K562 (cell line): ENCODE measurements around the gene PARD3B. TPM values are rescaled to one million over a fixed set of nuclear protein-coding genes. Genes with fewer than 3 reads are reported as not detected.
A peak's percentile ranks its signal among the peaks of the same experiment; 100 is the strongest.

Source experiments
- ATAC-seq: fragments of 200-7000 bp; cut with Tn5 transposase; 3 replicates; pipeline ENCODE4 v1.9.1; 2020; ENCODE audit warnings: moderate library complexity
- BruUV-seq: library from RNA; stranded (reverse); fragments of 400-500 nt; replicated peaks from 2 replicates; lab custom pipeline; 2021; lab: Mats Ljungman, UMichigan
- CTCF ChIA-PET: fragments of 300-600 bp; formaldehyde crosslinking; extraction: SDS; loops from one replicate; lab custom pipeline; 2021; ENCODE audit warnings: low intra/inter-chr PET ratio; lab: Yijun Ruan, JAX
- POLR2A ChIA-PET: fragments of 300-600, 350-650 bp; sonication (Branson Sonifier 250); formaldehyde crosslinking; extraction: SDS; loops from one replicate; lab custom pipeline; 2021; ENCODE audit warnings: antibody characterized with exemption, inconsistent platforms; lab: Yijun Ruan, JAX
- DNase-seq, 4 experiments: peaks; one replicate each; pipeline versions ENCODE4 v3.0.0 to v3.0.0-alpha.2; 2011 to 2018; ENCODE audit warnings: low spot score in 3 of 4, mixed read lengths in 3 of 4; ENCODE audit errors: extremely low read depth in 1 of 4
- FAIRE-seq: peaks from 2 replicates; lab custom pipeline; 2011; peaks lifted over from hg19 to GRCh38; lab: Jason Lieb, UNC
- H2AFZ ChIP-seq: 2 replicates; pipeline ENCODE4 v1.6.0; 2011; ENCODE audit warnings: low read depth, low read length, control low read depth, inconsistent platforms
- H3K27ac ChIP-seq: fragments of 200-600 bp; 3 replicates; pipeline ENCODE4 v1.8.0; 2011; ENCODE audit warnings: low read depth, mild to moderate bottlenecking, control low read depth, inconsistent platforms, low read length, moderate library complexity, mixed read lengths; ENCODE audit errors: extremely low read depth
- H3K27me3 ChIP-seq, 2 experiments: fragments of 300-600 bp in 1 of 2; 2 replicates in 1 of 2; 3 replicates in 1 of 2; pipeline versions ENCODE4 v1.6.0 to v1.8.0; 2011; ENCODE audit warnings: inconsistent platforms in 2 of 2, low read length in 2 of 2, mild to moderate bottlenecking in 1 of 2, mixed read lengths in 1 of 2, moderate library complexity in 1 of 2; ENCODE audit not compliant: control insufficient read depth in 2 of 2, insufficient read depth in 2 of 2
- H3K36me3 ChIP-seq: fragments of 300-600 bp; 3 replicates; pipeline ENCODE4 v1.8.0; 2011; ENCODE audit warnings: mild to moderate bottlenecking, low read length, inconsistent platforms; ENCODE audit not compliant: control insufficient read depth, insufficient read depth
- H3K4me1 ChIP-seq, 2 experiments: fragments of 200-600 bp in 1 of 2; replicated peaks in 1 of 2; 2 replicates in 1 of 2; 3 replicates in 1 of 2; pipeline versions ENCODE4 v1.5.1 to v1.8.0; 2011; ENCODE audit warnings: inconsistent platforms in 2 of 2, low read length in 2 of 2, mild to moderate bottlenecking in 1 of 2, mixed read lengths in 1 of 2, moderate library complexity in 1 of 2; ENCODE audit not compliant: control insufficient read depth in 2 of 2, insufficient read depth in 2 of 2
- H3K4me2 ChIP-seq: 2 replicates; pipeline ENCODE4 v1.6.1; 2011; ENCODE audit warnings: low read length, control low read depth, inconsistent platforms, mixed read lengths; ENCODE audit not compliant: insufficient read depth
- H3K4me3 ChIP-seq: fragments of 200-600 bp; sonication (generic), shearing (Covaris generic); 2 replicates; pipeline ENCODE4 v1.5.1; 2016; ENCODE audit warnings: control low read depth, inconsistent platforms
- H3K79me2 ChIP-seq: fragments of 200-600 bp; 3 replicates; pipeline ENCODE4 v1.8.0; 2011; ENCODE audit warnings: low read length, inconsistent platforms; ENCODE audit not compliant: control insufficient read depth, insufficient read depth
- H3K9ac ChIP-seq, 2 experiments: 2 replicates each; pipeline versions ENCODE4 v1.6.0 to v1.6.1; 2011; ENCODE audit warnings: low read depth in 2 of 2, low read length in 2 of 2, control low read depth in 1 of 2, inconsistent platforms in 1 of 2, mild to moderate bottlenecking in 1 of 2, mixed read lengths in 1 of 2; ENCODE audit not compliant: insufficient read depth in 1 of 2
- H3K9me1 ChIP-seq: one replicate; pipeline ENCODE4 v1.6.0; 2011; ENCODE audit warnings: inconsistent platforms, mild to moderate bottlenecking, low read length, moderate library complexity; ENCODE audit not compliant: control insufficient read depth, insufficient read depth
- H3K9me3 ChIP-seq: replicated peaks from 2 replicates; pipeline ENCODE4 v1.5.1; 2011; ENCODE audit warnings: low read depth, low read length, inconsistent platforms; ENCODE audit not compliant: control insufficient read depth, insufficient read depth
- H4K20me1 ChIP-seq: replicated peaks from 2 replicates; pipeline ENCODE4 v1.6.1; 2011; ENCODE audit warnings: low read length, inconsistent platforms, mixed read lengths; ENCODE audit not compliant: control insufficient read depth, insufficient read depth
- BRF1 ChIP-seq: IDR thresholded peaks from 3 replicates; pipeline ENCODE4 v1.6.1; 2011; ENCODE audit warnings: borderline replicate concordance, mild to moderate bottlenecking; ENCODE audit not compliant: insufficient read length; ENCODE audit errors: extremely low read depth
- CBFA2T3 ChIP-seq: fragments of 450-650 bp; IDR thresholded peaks from 2 replicates; pipeline ENCODE4 v1.6.1; 2017
- GABPB2 ChIP-seq: fragments of 250-450 bp; sonication (Bioruptor Pico); conservative IDR thresholded peaks from 2 replicates; pipeline ENCODE4 v1.5.1; 2021; ENCODE audit warnings: mild to moderate bottlenecking
- HNRNPH1 ChIP-seq: fragments of 200-400 bp; formaldehyde crosslinking; optimal IDR thresholded peaks from 2 replicates; pipeline ENCODE3; 2017; ENCODE audit warnings: low read depth, mild to moderate bottlenecking, low read length, moderate library complexity
- NCOR1 ChIP-seq: fragments of 450-650 bp; IDR thresholded peaks from 2 replicates; pipeline ENCODE4 v1.6.1; 2016; ENCODE audit warnings: mild to moderate bottlenecking, moderate library complexity
- TAL1 ChIP-seq: fragments of 450-650 bp; IDR thresholded peaks from 2 replicates; pipeline ENCODE4 v1.6.1; 2016; ENCODE audit warnings: mild to moderate bottlenecking
- TEAD2 ChIP-seq: fragments of 450-650 bp; IDR thresholded peaks from 2 replicates; pipeline ENCODE4 v1.6.1; 2016; ENCODE audit warnings: missing genetic modification characterization, control low read depth, missing compliant biosample characterization
- XRCC4 ChIP-seq: IDR thresholded peaks from one replicate; pipeline ENCODE4 v1.6.1; 2011; ENCODE audit not compliant: insufficient read depth, insufficient read length; ENCODE audit errors: extremely low read depth
- ZBTB2 ChIP-seq: fragments of 450-650 bp; IDR thresholded peaks from 2 replicates; pipeline ENCODE4 v1.6.1; 2016; ENCODE audit warnings: antibody characterized with exemption
- ZBTB33 ChIP-seq: sonication (generic); formaldehyde crosslinking; IDR thresholded peaks from 2 replicates; pipeline ENCODE4 v1.8.1; 2023; ENCODE audit warnings: mild to moderate bottlenecking, missing genetic modification reagents
- ZNF311 ChIP-seq: fragments of 250-450 bp; sonication (Bioruptor Pico); IDR thresholded peaks from 2 replicates; pipeline ENCODE4 v1.4.0; 2020; ENCODE audit warnings: mild to moderate bottlenecking, moderate library complexity
- ZNF324 ChIP-seq: fragments of 250-450 bp; sonication (Bioruptor Pico); IDR thresholded peaks from 2 replicates; pipeline ENCODE4 v1.4.0; 2020; ENCODE audit warnings: mild to moderate bottlenecking
- ZNF589 ChIP-seq: fragments of 200-800 bp; sonication (Bioruptor generic); IDR thresholded peaks from 2 replicates; pipeline ENCODE4 v1.6.1; 2016; ENCODE audit warnings: low read depth, missing genetic modification characterization, missing compliant biosample characterization
- WGBS: fragments of 100-300 bp; shearing (Covaris generic); methylation state at CpG from one replicate; pipeline ENCODE4 v1.1.6; 2016; ENCODE audit warnings: low coverage, mixed read lengths; ENCODE audit not compliant: insufficient coverage; ENCODE audit errors: missing lambda C conversion rate; 5-methylcytosine and 5-hydroxymethylcytosine counted together
- in situ Hi-C: fragments of 300-500 bp; cut with MboI; formaldehyde crosslinking; loops from 4 replicates; pipeline ENCODE4 v1.15.0; 2018; ENCODE audit warnings: inconsistent platforms, mixed read lengths
- intact Hi-C: fragments of 100-400 bp; cut with micrococcal nuclease; formaldehyde crosslinking; loops from 2 replicates; pipeline ENCODE4 v1.14.2; 2022
- polyA plus RNA-seq, 8 experiments: library from polyadenylated mRNA; depleted of rRNA in 4 of 8; stranded (reverse) in 5 of 8; unstranded in 3 of 8; fragments of >200 nt; fragmentation: Nextera tagmentation in 2 of 8; fragmentation: Illumina TruSeq in 1 of 8; extraction: Ambion mirVana in 2 of 8; extraction: Trizol in 1 of 8; gene quantifications; 2 replicates each; pipeline versions ENCODE4 v1.2.1 to v1.2.3, GENCODE V29; 2011 to 2014; ENCODE audit warnings: inconsistent platforms in 1 of 8, missing spikeins in 1 of 8
- total RNA-seq, 7 experiments: library from RNA; depleted of rRNA in 6 of 7; stranded (reverse); fragments of >200 nt in 6 of 7; fragmentation: Illumina TruSeq in 2 of 7; extraction: Trizol in 2 of 7; gene quantifications; 2 replicates each; pipeline versions ENCODE4 v1.2.1 to v1.2.3, GENCODE V29; 2011 to 2021; ENCODE audit warnings: low replicate concordance in 1 of 7

Gene PARD3B
- total and polyA plus RNA-seq, 9 of the 15 experiments (the other 6 are each of a cell fraction or from before 2014, with no cell fraction given), result 0.15 to 3.0 (median 1.1) TPM

- Histone ChIP-seq H3K27ac (no peak overlapping the region), H2AFZ (no peak overlapping the region), H3K9me1 (no peaks in the 10 kb centered on the region), H3K79me2 (no peaks in the 10 kb centered on the region), H3K9ac (no peak overlapping the region), H3K27me3 (no peaks in the 10 kb centered on the region), H3K4me3 (no peak overlapping the region), H4K20me1 (no peaks in the 10 kb centered on the region), H3K9me3 (no peaks in the 10 kb centered on the region), H3K36me3 (no peaks in the 10 kb centered on the region; the same call in 2 of the 3 replicates), H3K4me1 (no peaks in the 10 kb centered on the region; a peak in 2 of 5 replicates), H3K4me2 (no peak overlapping the region)
- ChIA-PET POLR2A (no interaction called here), CTCF (no interaction called here)
- intact Hi-C loops, result no loop called here
- FAIRE-seq (no peak), ATAC-seq (no peak; the same call in 2 of the 3 replicates), DNase-seq (no peak)
- WGBS, result 18% methylated on average over 3 of the region's 3 CpGs
- BruUV-seq, result no TSS peak
- TF ChIP-seq HNRNPH1 (no peak), TAL1 (peak; percentile 34; the same call in 1 of the 2 replicates), CBFA2T3 (peak; percentile 56), XRCC4 (no peak), NCOR1 (0 out of 2 replicates have a peak, but pooled peaks have one; percentile 9)
- in situ Hi-C loops, result no loop called here
These were observed 15.6 kb downstream of the PARD3B start for GRCh38 chr2:204560902-204561301.

- H3K27ac ChIP-seq, result no peak overlapping the region
- H3K9ac ChIP-seq, result no peak overlapping the region
- no peak overlapping the region for H2AFZ ChIP-seq
- no peak for DNase-seq
- no peak overlapping the region for H3K4me3 ChIP-seq
- no peaks in the 10 kb centered on the region; a peak in 2 of 5 replicates for H3K4me1 ChIP-seq
- ATAC-seq, result no peak
- no peaks in the 10 kb centered on the region; the same call in 2 of the 3 replicates for H3K36me3 ChIP-seq
- ChIA-PET CTCF (no interaction called here), POLR2A (interaction anchor here (0.7 kb wide), 1 partner anchor 9 kb away, joined by 3 read pairs; no protein-coding TSS in a partner anchor)
- no peaks in the 10 kb centered on the region for H3K9me1 ChIP-seq
- no peaks in the 10 kb centered on the region for H3K9me3 ChIP-seq
- in situ Hi-C loops, result no loop called here
- no TSS peak for BruUV-seq
- no peaks in the 10 kb centered on the region for H3K79me2 ChIP-seq
- H3K4me2 ChIP-seq, result no peak overlapping the region
- H3K27me3 ChIP-seq, result no peaks in the 10 kb centered on the region
- FAIRE-seq, result no peak
- H4K20me1 ChIP-seq, result no peaks in the 10 kb centered on the region
- WGBS, result 16% methylated on average over 4 of the region's 8 CpGs
- intact Hi-C loops, result no loop called here
- TF ChIP-seq ZNF324 (CRISPR knock-in tag), result no peak
- no peak for TF ChIP-seq GABPB2 (CRISPR knock-in tag)
- no peak for TF ChIP-seq ZBTB2
- TF ChIP-seq TEAD2, result no peak
- no peak for TF ChIP-seq ZNF589
- TF ChIP-seq ZBTB33 (CRISPR knock-in tag), result no peak
- TF ChIP-seq ZNF311 (CRISPR knock-in tag), result no peak
- no peak for TF ChIP-seq BRF1
These were observed 16.5 kb downstream of the PARD3B start for GRCh38 chr2:204561771-204562170.
